ENCODE data around the gene LILRB1.
"Not testable (repeated sequence)": the region's sequence is repeated elsewhere in the genome, so short reads cannot be mapped to it uniquely, and the experiment has no call there.

The LILRB1 gene

GRCh38 chr19:54630262-54630661, at the start of gene LILRB1:
Gene LILRB1, plus strand, starts transcription at chr19:54630484. Its CDS starts 590 bp downstream, at chr19:54631074.
- not testable (repeated sequence) for DNase-seq

- no peak for DNase-seq
Observed at GRCh38 chr19:54586397-54586796, 43.9 kb upstream of the LILRB1 start.

- no peak for DNase-seq
Observed at GRCh38 chr19:54587026-54587425, 43.3 kb upstream of the LILRB1 start.

GRCh38 chr19:54593445-54593844, 36.8 kb upstream of the LILRB1 start, which contains the start of gene LILRA1:
Gene LILRA1, plus strand, starts transcription at chr19:54593632. Its CDS starts 613 bp downstream, at chr19:54594245.
- not testable (repeated sequence) for DNase-seq

- not testable (repeated sequence) for DNase-seq
Observed at GRCh38 chr19:54593931-54594626, 36.2 kb upstream of the LILRB1 start.

GRCh38 chr19:54594737-54595136, 35.5 kb upstream of the LILRB1 start:
- no peak for DNase-seq

GRCh38 chr19:54595680-54596436, 34.4 kb upstream of the LILRB1 start:
- not testable (repeated sequence) for DNase-seq

GRCh38 chr19:54600212-54600611, 30.1 kb upstream of the LILRB1 start:
- no peak for DNase-seq

- DNase-seq = no peak
Observed at GRCh38 chr19:54606230-54606629, 24.1 kb upstream of the LILRB1 start.

- DNase-seq = no peak
Observed at GRCh38 chr19:54606891-54607784, 23.1 kb upstream of the LILRB1 start.

GRCh38 chr19:54607785-54608150, 22.5 kb upstream of the LILRB1 start:
- no peak for DNase-seq

GRCh38 chr19:54608205-54608604, 22.1 kb upstream of the LILRB1 start:
- DNase-seq = no peak

GRCh38 chr19:54608792-54609191, 21.5 kb upstream of the LILRB1 start:
- no peak for DNase-seq

- no peak for DNase-seq
Observed at GRCh38 chr19:54609356-54609791, 20.9 kb upstream of the LILRB1 start.

GRCh38 chr19:54612428-54612827, 17.9 kb upstream of the LILRB1 start:
- DNase-seq = no peak

- DNase-seq = no peak
Observed at GRCh38 chr19:54614726-54615125, 15.6 kb upstream of the LILRB1 start.

- no peak for DNase-seq
Observed at GRCh38 chr19:54616057-54616456, 14.2 kb upstream of the LILRB1 start.

GRCh38 chr19:54616821-54617560, 13.3 kb upstream of the LILRB1 start:
- DNase-seq = no peak

- no peak for DNase-seq
Observed at GRCh38 chr19:54620464-54620863, 9.8 kb upstream of the LILRB1 start.

- no peak for DNase-seq
Observed at GRCh38 chr19:54622431-54622830, 7.9 kb upstream of the LILRB1 start.

- not testable (repeated sequence) for DNase-seq
Observed at GRCh38 chr19:54624234-54624633, 6.0 kb upstream of the LILRB1 start.

All from stimulated activated naive CD4-positive, alpha-beta T cell (primary cell).